HCT116 (cell line): ENCODE measurements around the gene CDC42BPA.

Experiments
- CEBPB ChIP-seq: IDR thresholded peaks from 2 replicates; pipeline ENCODE4 v1.6.1; 2012; ENCODE audit warnings: low read depth
- MAX ChIP-seq: IDR thresholded peaks from 2 replicates; pipeline ENCODE4 v1.6.1; 2012
- POLR2A ChIP-seq: IDR thresholded peaks from 2 replicates; pipeline ENCODE4 v1.7.0; 2011; ENCODE audit warnings: borderline replicate concordance; ENCODE audit not compliant: insufficient read depth, insufficient read length; ENCODE audit errors: extremely low read depth
- POLR2AphosphoS5 ChIP-seq: IDR thresholded peaks from 2 replicates; pipeline ENCODE4 v1.6.1; 2011; ENCODE audit warnings: mild to moderate bottlenecking, low read depth, low read length, moderate library complexity
- TF ChIP-seq, protein P1 (sequence below): IDR thresholded peaks from 2 replicates; pipeline ENCODE4 v1.6.1; 2012; ENCODE audit warnings: low read depth
- TF ChIP-seq, protein P2 (sequence below), 3 experiments: fragments of 200-600 bp in 1 of 3; sonication (generic) in 1 of 3; IDR thresholded peaks in 2 of 3; conservative IDR thresholded peaks in 1 of 3; 2 replicates each; pipeline ENCODE4 v1.5.1; 2012 to 2017; ENCODE audit warnings: low read depth in 2 of 3, low read length in 2 of 3, antibody characterized with exemption in 1 of 3, borderline replicate concordance in 1 of 3, control low read depth in 1 of 3, mild to moderate bottlenecking in 1 of 3, mixed read lengths in 1 of 3, mixed run types in 1 of 3, moderate library complexity in 1 of 3; ENCODE audit not compliant: insufficient read depth in 1 of 3
- TF ChIP-seq, protein P3 (sequence below): IDR thresholded peaks from 2 replicates; pipeline ENCODE4 v1.6.1; 2012

GRCh38 chr1:227120826-227121225, 197.5 kb downstream of the CDC42BPA start:
- no peak for TF ChIP-seq POLR2A
- TF ChIP-seq, protein P1, sequence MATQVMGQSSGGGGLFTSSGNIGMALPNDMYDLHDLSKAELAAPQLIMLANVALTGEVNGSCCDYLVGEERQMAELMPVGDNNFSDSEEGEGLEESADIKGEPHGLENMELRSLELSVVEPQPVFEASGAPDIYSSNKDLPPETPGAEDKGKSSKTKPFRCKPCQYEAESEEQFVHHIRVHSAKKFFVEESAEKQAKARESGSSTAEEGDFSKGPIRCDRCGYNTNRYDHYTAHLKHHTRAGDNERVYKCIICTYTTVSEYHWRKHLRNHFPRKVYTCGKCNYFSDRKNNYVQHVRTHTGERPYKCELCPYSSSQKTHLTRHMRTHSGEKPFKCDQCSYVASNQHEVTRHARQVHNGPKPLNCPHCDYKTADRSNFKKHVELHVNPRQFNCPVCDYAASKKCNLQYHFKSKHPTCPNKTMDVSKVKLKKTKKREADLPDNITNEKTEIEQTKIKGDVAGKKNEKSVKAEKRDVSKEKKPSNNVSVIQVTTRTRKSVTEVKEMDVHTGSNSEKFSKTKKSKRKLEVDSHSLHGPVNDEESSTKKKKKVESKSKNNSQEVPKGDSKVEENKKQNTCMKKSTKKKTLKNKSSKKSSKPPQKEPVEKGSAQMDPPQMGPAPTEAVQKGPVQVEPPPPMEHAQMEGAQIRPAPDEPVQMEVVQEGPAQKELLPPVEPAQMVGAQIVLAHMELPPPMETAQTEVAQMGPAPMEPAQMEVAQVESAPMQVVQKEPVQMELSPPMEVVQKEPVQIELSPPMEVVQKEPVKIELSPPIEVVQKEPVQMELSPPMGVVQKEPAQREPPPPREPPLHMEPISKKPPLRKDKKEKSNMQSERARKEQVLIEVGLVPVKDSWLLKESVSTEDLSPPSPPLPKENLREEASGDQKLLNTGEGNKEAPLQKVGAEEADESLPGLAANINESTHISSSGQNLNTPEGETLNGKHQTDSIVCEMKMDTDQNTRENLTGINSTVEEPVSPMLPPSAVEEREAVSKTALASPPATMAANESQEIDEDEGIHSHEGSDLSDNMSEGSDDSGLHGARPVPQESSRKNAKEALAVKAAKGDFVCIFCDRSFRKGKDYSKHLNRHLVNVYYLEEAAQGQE: no peak
- TF ChIP-seq POLR2AphosphoS5: no peak
- TF ChIP-seq, protein P2, sequence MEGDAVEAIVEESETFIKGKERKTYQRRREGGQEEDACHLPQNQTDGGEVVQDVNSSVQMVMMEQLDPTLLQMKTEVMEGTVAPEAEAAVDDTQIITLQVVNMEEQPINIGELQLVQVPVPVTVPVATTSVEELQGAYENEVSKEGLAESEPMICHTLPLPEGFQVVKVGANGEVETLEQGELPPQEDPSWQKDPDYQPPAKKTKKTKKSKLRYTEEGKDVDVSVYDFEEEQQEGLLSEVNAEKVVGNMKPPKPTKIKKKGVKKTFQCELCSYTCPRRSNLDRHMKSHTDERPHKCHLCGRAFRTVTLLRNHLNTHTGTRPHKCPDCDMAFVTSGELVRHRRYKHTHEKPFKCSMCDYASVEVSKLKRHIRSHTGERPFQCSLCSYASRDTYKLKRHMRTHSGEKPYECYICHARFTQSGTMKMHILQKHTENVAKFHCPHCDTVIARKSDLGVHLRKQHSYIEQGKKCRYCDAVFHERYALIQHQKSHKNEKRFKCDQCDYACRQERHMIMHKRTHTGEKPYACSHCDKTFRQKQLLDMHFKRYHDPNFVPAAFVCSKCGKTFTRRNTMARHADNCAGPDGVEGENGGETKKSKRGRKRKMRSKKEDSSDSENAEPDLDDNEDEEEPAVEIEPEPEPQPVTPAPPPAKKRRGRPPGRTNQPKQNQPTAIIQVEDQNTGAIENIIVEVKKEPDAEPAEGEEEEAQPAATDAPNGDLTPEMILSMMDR (IDR thresholded peaks at IDR 0.05 in 2 of 3, conservative IDR thresholded peaks at IDR 0.05 in 1 of 3; ENCODE audit: borderline replicate concordance in 1 of 3, insufficient read depth in 1 of 3, low read depth in 2 of 3, low read length in 2 of 3): no peak
- no peak for TF ChIP-seq CEBPB
- TF ChIP-seq, protein P3, sequence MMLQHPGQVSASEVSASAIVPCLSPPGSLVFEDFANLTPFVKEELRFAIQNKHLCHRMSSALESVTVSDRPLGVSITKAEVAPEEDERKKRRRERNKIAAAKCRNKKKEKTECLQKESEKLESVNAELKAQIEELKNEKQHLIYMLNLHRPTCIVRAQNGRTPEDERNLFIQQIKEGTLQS: no peak
- TF ChIP-seq MAX: no peak
